Activated T-cell treated with anti-CD3 and anti-CD28 coated beads, Interleukin-2, amount 50 U/mL, for 72 hours (primary cell): ENCODE measurements around the gene ZNF117. TPM values are rescaled to one million over a fixed set of nuclear protein-coding genes. Genes with fewer than 3 reads are reported as not detected.
"Not testable (repeated sequence)": the region's sequence is repeated elsewhere in the genome, so short reads cannot be mapped to it uniquely, and the experiment has no call there.

ENCODE experiments used
- ATAC-seq, 2 donors: fragments of 150-1000 bp; cut with Tn5 transposase; replicated peaks in 1 of 2; 2 replicates each; pipeline ENCODE4 v1.10.0; 2021; ENCODE audit warnings: moderate library complexity in 2 of 2, mild to moderate bottlenecking in 1 of 2
- DNase-seq, 2 donors: peaks; one replicate each; pipeline ENCODE4 v3.0.0; 2021 to 2022; ENCODE audit warnings: mixed read lengths in 1 of 2
- H3K27ac Mint-ChIP-seq: one replicate; pipeline ENCODE4 v1.8.0; 2022; ENCODE audit warnings: mild to moderate bottlenecking, moderate library complexity, mixed read lengths
- H3K27me3 Mint-ChIP-seq: one replicate; pipeline ENCODE4 v1.8.0; 2022; ENCODE audit warnings: low read depth, mixed read lengths
- H3K36me3 Mint-ChIP-seq, 2 donors: one replicate each; pipeline ENCODE4 v1.8.0; 2022; ENCODE audit warnings: mixed read lengths in 2 of 2, mild to moderate bottlenecking in 1 of 2; ENCODE audit not compliant: insufficient read depth in 2 of 2
- H3K4me1 Mint-ChIP-seq: one replicate; pipeline ENCODE4 v1.8.0; 2022; ENCODE audit warnings: low read depth, mixed read lengths
- H3K4me3 Mint-ChIP-seq, 2 donors: one replicate each; pipeline ENCODE4 v1.8.0; 2022; ENCODE audit warnings: mild to moderate bottlenecking in 2 of 2, mixed read lengths in 2 of 2, moderate library complexity in 2 of 2
- H3K9me3 Mint-ChIP-seq, 2 donors: one replicate each; pipeline ENCODE4 v1.8.0; 2022; ENCODE audit warnings: mixed read lengths in 2 of 2
- total RNA-seq, 2 donors: library from RNA; stranded (reverse); gene quantifications; one replicate each; pipeline ENCODE4 v1.2.3, GENCODE V29; 2022

ZNF117 gene
- 1 to 10 TPM; 6.6 to 6.9 TPM for total RNA-seq

- H3K27ac Mint-ChIP-seq = no peak within 1 kb of the TSS
- ATAC-seq = no peak
- H3K4me1 Mint-ChIP-seq = no peaks in the 10 kb centered on the region
Observed at GRCh38 chr7:64990936-64991335, at the start of gene ZNF117. ZNF117 (minus strand) TSS chr7:64991036.

GRCh38 chr7:65038767-65039166, 47.9 kb upstream of the ZNF117 start:
- not testable (repeated sequence) for H3K36me3 Mint-ChIP-seq, H3K27me3 Mint-ChIP-seq, H3K9me3 Mint-ChIP-seq
- Mint-ChIP-seq H3K4me1 (peaks cover 19% of the 10 kb centered on the region), H3K27ac (peak overlapping the region; percentile 87), H3K4me3 (peak overlapping the region; percentile 84 to 92)
- DNase-seq = peak; percentile 35 to 44
- peak; percentile 8 to 41 for ATAC-seq

More at GRCh38 chr7:64990936-64991335, at the start of gene ZNF117:
- peaks cover 22% of the 10 kb centered on the region in 2 donors for H3K9me3 Mint-ChIP-seq
- DNase-seq = no peak
- no peak within 1 kb of the TSS for H3K4me3 Mint-ChIP-seq
- peaks cover 18 to 38% of the 10 kb centered on the region in 2 donors for H3K36me3 Mint-ChIP-seq
- no peaks in the 10 kb centered on the region for H3K27me3 Mint-ChIP-seq

GRCh38 chr7:65037740-65038688, 47.2 kb upstream of the ZNF117 start:
- DNase-seq (peak; percentile 88 to 91), ATAC-seq (peak; percentile 91)
- Mint-ChIP-seq H3K9me3 (peaks cover 0 to 1% of the 10 kb centered on the region in 2 donors), H3K27me3 (no peaks in the 10 kb centered on the region), H3K27ac (peak overlapping the region; percentile 67), H3K4me3 (peak overlapping the region; percentile 73 to 80), H3K4me1 (peaks cover 19% of the 10 kb centered on the region), H3K36me3 (peaks cover 0 to 2% of the 10 kb centered on the region in 2 donors)

GRCh38 chr7:65036526-65036925, 45.7 kb upstream of the ZNF117 start:
- H3K9me3 Mint-ChIP-seq, DNase-seq, ATAC-seq, H3K27ac Mint-ChIP-seq, H3K36me3 Mint-ChIP-seq, H3K27me3 Mint-ChIP-seq, H3K4me3 Mint-ChIP-seq: not testable (repeated sequence)
- H3K4me1 Mint-ChIP-seq = peaks cover 19% of the 10 kb centered on the region

- not testable (repeated sequence) for H3K27ac Mint-ChIP-seq, H3K9me3 Mint-ChIP-seq, H3K27me3 Mint-ChIP-seq, H3K4me3 Mint-ChIP-seq, H3K36me3 Mint-ChIP-seq, DNase-seq, ATAC-seq
- H3K4me1 Mint-ChIP-seq = peaks cover 19% of the 10 kb centered on the region
Observed at GRCh38 chr7:65035469-65035868, 44.6 kb upstream of the ZNF117 start.

GRCh38 chr7:65034120-65034782, 43.4 kb upstream of the ZNF117 start:
- H3K9me3 Mint-ChIP-seq, DNase-seq, H3K4me3 Mint-ChIP-seq, H3K36me3 Mint-ChIP-seq, H3K27ac Mint-ChIP-seq, H3K27me3 Mint-ChIP-seq, ATAC-seq: not testable (repeated sequence)
- peaks cover 10% of the 10 kb centered on the region for H3K4me1 Mint-ChIP-seq

GRCh38 chr7:65033391-65033790, 42.6 kb upstream of the ZNF117 start:
- not testable (repeated sequence) for H3K4me3 Mint-ChIP-seq, H3K9me3 Mint-ChIP-seq, DNase-seq, H3K27me3 Mint-ChIP-seq, H3K4me1 Mint-ChIP-seq, H3K27ac Mint-ChIP-seq, H3K36me3 Mint-ChIP-seq, ATAC-seq

GRCh38 chr7:65025023-65025422, 34.2 kb upstream of the ZNF117 start:
- H3K9me3 Mint-ChIP-seq, H3K4me1 Mint-ChIP-seq, H3K27ac Mint-ChIP-seq, H3K36me3 Mint-ChIP-seq, H3K4me3 Mint-ChIP-seq, ATAC-seq, DNase-seq, H3K27me3 Mint-ChIP-seq: not testable (repeated sequence)

GRCh38 chr7:65020978-65021377, 30.1 kb upstream of the ZNF117 start:
- not testable (repeated sequence) for H3K4me3 Mint-ChIP-seq, H3K36me3 Mint-ChIP-seq, H3K27me3 Mint-ChIP-seq, ATAC-seq, DNase-seq, H3K27ac Mint-ChIP-seq, H3K4me1 Mint-ChIP-seq, H3K9me3 Mint-ChIP-seq

- H3K4me1 Mint-ChIP-seq = peaks cover 21% of the 10 kb centered on the region
- not testable (repeated sequence) for H3K9me3 Mint-ChIP-seq, H3K27ac Mint-ChIP-seq, ATAC-seq, DNase-seq, H3K36me3 Mint-ChIP-seq, H3K4me3 Mint-ChIP-seq, H3K27me3 Mint-ChIP-seq
Observed at GRCh38 chr7:65009881-65010280, 19.0 kb upstream of the ZNF117 start.

GRCh38 chr7:65009394-65009793, 18.6 kb upstream of the ZNF117 start:
- H3K9me3 Mint-ChIP-seq = not testable (repeated sequence)

GRCh38 chr7:65007036-65007435, 16.2 kb upstream of the ZNF117 start:
- H3K27me3 Mint-ChIP-seq, H3K9me3 Mint-ChIP-seq, ATAC-seq: not testable (repeated sequence)
- H3K4me3 Mint-ChIP-seq = peak overlapping the region; percentile 58 to 96
- H3K27ac Mint-ChIP-seq = peak overlapping the region; percentile 96
- peaks cover 2 to 25% of the 10 kb centered on the region in 2 donors for H3K36me3 Mint-ChIP-seq
- H3K4me1 Mint-ChIP-seq = peaks cover 36% of the 10 kb centered on the region
- DNase-seq = peak in 1 of 2 donors; percentile 6

More at GRCh38 chr7:65009394-65009793, 18.6 kb upstream of the ZNF117 start:
- not testable (repeated sequence) for DNase-seq, H3K4me3 Mint-ChIP-seq, ATAC-seq, H3K27me3 Mint-ChIP-seq, H3K36me3 Mint-ChIP-seq, H3K27ac Mint-ChIP-seq
- peaks cover 26% of the 10 kb centered on the region for H3K4me1 Mint-ChIP-seq
